HT1080 (cell line): ENCODE measurements around the gene FGFR1OP2. TPM values are rescaled to one million over a fixed set of nuclear protein-coding genes. Genes with fewer than 3 reads are reported as not detected.
"Not testable (repeated sequence)": the region's sequence is repeated elsewhere in the genome, so short reads cannot be mapped to it uniquely, and the experiment has no call there.

Experiments used
- DNase-seq: peaks from one replicate; pipeline ENCODE4 v3.0.0-alpha.2; 2015; ENCODE audit warnings: low read depth
- polyA plus RNA-seq, 2 experiments: library from polyadenylated mRNA; depleted of rRNA; stranded (reverse); fragments of >200 nt; gene quantifications; 2 replicates each; pipeline ENCODE4 v1.2.3, GENCODE V29; 2015
- total RNA-seq: library from RNA; depleted of rRNA; stranded (reverse); fragments of >200 nt; shearing (Covaris generic); gene quantifications from 2 replicates; pipeline ENCODE4 v1.2.3, GENCODE V29; 2014; rRNA removed

The FGFR1OP2 gene
- 49.4 and 56.5 TPM in 2 replicates for total RNA-seq
- 28.6 and 38.2 TPM in 2 replicates for polyA plus RNA-seq (2015; cell fraction: cytosol; rRNA removed)
- 29.8 and 32.7 TPM in 2 replicates for polyA plus RNA-seq (2015; cell fraction: nucleus; rRNA removed)

GRCh38 chr12:26937863-26938700, at the start of gene FGFR1OP2, which contains the start of gene INTS13:
FGFR1OP2 (plus strand) TSS chr12:26938470; CDS start chr12:26954159, 15,689 bp downstream.
INTS13 (minus strand) TSS chr12:26937981; CDS start chr12:26936803, 1,178 bp downstream.
- peak; percentile 98 for DNase-seq

DNA sequence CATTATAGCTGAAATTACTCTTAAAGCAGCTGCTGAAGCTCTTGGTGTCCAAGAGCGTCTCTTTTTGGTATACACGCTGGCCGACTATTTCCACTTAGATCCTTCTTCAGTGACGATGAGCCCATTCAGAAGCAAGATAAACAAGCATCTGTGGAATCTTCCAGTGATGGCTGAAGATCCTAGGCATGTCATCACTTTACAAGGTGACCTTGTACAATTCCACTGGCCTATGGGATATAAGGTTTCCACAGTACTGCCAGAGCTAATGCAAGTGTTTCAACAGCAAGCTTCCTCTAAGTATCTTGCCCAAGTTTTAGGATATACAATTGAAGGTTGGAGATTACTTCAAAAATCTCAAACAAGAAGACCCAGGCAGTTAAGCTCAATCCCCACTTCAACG, 47.5 kb upstream of the FGFR1OP2 start:
- DNase-seq = no peak

- no peak for DNase-seq
Measured at GRCh38 chr12:26891704-26892103, 46.6 kb upstream of the FGFR1OP2 start.

DNA sequence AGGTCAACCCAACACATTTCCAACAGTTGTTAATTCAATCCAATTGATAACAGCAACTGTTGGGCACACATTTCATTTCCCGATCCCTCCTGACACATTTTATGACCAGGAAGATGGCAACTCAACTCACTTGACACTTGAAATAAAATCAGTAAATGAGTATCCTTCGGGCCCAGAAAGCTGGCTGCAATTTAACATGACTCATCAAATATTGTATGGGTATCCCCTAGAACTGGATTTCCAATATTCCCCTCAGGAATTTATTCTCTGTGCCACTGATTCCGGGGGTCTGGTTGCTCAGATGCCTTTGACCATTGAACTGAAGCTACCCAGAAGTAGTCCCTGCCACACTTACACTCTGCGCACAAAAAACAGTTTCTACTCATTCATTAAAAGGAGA, 42.6 kb upstream of the FGFR1OP2 start:
- DNase-seq = no peak

GRCh38 chr12:26896913-26897312, 41.4 kb upstream of the FGFR1OP2 start:
- no peak for DNase-seq

DNA sequence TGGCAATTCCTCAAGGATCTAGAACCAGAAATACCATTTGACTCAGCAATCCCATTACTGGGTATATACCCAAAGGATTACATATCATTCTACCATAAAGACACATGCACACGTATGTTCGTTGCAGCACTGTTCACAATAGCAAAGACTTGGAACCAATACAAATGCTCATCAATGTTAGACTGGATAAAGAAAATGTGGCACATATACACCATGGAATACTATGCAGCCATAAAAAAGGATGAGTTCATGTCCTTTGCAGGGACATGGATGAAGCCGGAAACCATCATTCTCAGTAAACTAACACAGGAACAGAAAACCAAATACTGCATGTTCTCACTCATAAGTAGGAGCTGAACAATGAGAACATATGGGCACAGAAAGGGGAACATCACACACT, 34.9 kb upstream of the FGFR1OP2 start:
- DNase-seq = not testable (repeated sequence)

DNA sequence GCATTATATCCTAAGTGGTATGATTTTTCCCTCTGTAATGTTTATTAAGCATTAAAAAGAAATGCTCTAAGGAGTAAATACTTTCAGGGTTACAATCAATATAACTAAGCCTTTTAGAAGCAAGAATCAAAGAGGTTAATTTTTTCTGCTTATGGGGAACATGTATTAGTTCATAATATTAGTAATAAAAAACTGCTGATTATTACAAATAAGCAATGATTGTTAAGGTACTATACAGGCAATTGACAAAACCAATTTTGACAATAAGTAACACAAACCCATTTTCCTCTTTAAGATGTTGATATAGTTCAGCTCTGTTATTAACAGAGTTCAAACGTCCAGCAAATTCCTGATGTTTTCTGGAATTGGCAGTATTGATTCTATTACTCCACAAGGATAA, 32.2 kb upstream of the FGFR1OP2 start:
- DNase-seq = no peak

GRCh38 chr12:26906704-26907103, 31.6 kb upstream of the FGFR1OP2 start:
- DNase-seq = no peak

DNA sequence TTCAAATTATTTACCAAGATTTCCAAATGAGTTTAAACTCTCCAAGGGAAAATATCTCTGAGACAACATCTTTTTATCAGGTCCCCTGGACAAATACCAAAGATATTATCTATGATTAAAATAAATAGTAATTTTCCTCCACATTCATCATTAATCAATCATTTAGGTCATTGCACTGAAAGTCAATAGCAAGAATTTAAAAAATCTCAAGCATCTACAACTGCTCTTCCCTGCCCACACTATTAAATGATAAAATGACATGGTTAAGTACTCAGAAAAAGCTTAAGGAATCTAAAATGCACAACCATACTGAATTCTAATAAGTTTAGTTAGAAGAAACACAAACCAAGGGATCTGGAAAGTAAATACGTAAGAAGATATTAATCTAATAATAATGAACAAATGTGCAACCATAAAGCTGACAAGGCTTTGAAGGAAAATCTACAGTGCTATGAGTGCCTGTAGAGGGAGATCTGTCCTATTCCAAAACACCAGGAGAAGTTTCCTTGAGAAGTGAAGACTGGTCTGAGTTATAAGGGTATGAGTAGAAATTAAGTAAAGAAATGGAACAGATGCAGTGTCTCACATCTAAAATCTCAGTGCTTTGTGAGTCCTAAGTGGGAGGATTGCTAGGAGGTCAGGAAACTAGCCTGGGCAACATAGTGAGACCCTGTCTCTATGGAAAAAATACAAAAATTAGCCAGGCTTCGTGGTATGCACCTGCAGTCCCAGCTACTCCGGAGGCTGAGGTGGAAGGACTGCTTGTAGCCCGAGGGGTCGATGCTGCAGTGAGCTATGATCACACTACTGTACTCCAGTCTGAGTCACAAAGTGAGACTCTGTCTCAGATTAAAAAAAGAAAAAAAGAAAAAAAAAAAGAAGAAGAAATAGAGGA, 19.7 kb upstream of the FGFR1OP2 start:
- DNase-seq = no peak

GRCh38 chr12:26919216-26919555, 19.1 kb upstream of the FGFR1OP2 start:
- no peak for DNase-seq

GRCh38 chr12:26921886-26922285, 16.4 kb upstream of the FGFR1OP2 start:
- no peak for DNase-seq

- no peak for DNase-seq
Measured at GRCh38 chr12:26928661-26929060, 9.6 kb upstream of the FGFR1OP2 start.

DNA sequence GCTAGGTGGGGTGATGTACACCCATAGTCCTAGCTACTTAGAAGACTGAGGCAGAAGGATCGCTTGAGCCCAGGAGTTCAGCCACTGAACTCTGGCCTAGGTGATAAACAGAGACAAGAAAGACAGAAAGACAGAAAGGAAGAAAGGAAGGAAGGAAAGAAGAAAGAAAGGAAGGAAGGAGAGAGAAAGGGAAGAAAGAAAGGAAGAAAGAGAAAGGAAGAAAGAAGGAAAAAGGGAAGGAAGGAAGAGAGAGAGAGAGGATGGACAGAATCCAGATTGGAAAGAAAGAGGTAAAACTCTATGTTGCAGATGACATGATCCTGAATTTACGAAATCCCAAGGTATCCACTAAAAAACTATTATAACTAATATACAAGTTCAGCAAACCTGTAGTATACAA, 8.7 kb upstream of the FGFR1OP2 start:
- DNase-seq = no peak

GRCh38 chr12:26935636-26936378, 2.5 kb upstream of the FGFR1OP2 start:
- no peak for DNase-seq

DNA sequence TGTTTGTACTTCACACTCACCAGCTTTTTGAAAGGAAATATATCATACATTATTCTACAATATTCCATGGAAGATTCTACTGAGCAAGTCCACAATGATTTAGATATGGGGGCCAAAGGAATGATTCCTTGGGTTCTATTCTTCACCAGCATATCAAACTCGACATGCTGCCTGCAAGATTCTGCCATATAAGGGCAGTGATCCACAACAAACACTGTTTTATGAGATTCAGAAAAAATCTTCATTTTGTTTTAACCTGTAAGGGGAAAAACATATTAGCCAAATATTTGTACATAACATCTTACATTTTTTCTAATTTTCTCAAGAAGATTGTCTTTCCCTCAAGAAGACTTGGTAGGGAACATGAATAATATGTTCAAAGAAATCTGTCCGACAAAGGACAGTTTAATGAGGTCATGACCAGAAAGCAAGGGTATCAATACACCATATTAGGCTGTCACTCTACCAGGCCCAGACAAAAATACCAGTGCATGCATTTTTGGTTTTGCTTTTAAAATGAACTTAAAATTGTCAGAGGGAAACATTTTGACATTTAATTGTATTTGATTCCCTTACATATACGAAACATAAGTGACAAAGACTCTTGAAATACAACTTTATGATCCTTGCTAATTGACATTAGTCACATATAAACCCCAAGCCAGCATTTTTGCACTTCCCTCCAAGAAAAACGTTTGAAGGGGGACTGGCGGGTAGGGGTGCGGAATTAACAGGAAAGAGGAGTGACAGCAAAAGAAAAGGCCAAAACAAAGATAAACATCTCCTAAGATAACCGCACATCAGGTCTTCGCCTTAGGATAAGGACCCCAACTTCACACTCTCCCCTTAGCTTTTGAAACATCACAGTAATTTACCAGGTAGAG, 1.5 kb upstream of the FGFR1OP2 start:
- no peak for DNase-seq

- no peak for DNase-seq
Measured at GRCh38 chr12:26937443-26937862, 817 bp upstream of the FGFR1OP2 start.

DNA sequence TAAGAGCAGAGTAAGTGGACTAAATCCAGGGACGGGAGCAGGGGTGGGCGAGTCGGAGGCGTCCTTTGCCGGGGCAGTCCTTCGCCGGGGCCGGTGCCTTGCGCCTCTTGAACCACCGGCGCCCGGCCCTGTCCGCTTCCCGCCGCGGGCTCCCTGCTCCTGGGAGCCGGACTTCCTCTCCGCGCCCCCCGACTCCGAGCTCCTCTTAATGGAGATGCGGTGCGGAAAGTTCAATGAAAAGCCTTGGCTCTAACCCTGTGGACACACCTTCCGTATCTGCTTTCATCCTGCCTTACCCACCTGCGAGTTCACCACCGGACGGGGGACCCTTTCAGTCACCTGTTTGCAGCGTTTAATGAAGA, 412 bp downstream of the FGFR1OP2 start:
- DNase-seq = no peak

- DNase-seq = no peak
Measured at GRCh38 chr12:26939192-26939832, 1.0 kb downstream of the FGFR1OP2 start.

GRCh38 chr12:26939953-26940352, 1.7 kb downstream of the FGFR1OP2 start:
- no peak for DNase-seq
